ENCODE results near the gene IL10. TPM values are rescaled to one million over a fixed set of nuclear protein-coding genes. Genes with fewer than 3 reads are reported as not detected.

The IL10 gene
- polyA plus RNA-seq, 1 of the 3 experiments (the other 2 are of a cell fraction), result not detected

- Histone ChIP-seq H3K4me2 (no peak within 1 kb of the TSS), H3K79me2 (ENCODE audit: insufficient read depth) (no peaks in the 10 kb centered on the region), H3K4me3 (ENCODE audit: low read depth in 2 of 2, low read length in 1 of 2) (no peak within 1 kb of the TSS), H3K36me3 (replicated peaks in 1 of 2; ENCODE audit: control insufficient read depth in 1 of 2, insufficient read depth in 2 of 2, low read length in 1 of 2) (no peaks in the 10 kb centered on the region), H2AFZ (ENCODE audit: low read depth) (no peak within 1 kb of the TSS), H3K9ac (no peak within 1 kb of the TSS), H4K20me1 (ENCODE audit: insufficient read depth) (no peaks in the 10 kb centered on the region), H3K27me3 (ENCODE audit: insufficient read depth) (peaks cover 22% of the 10 kb centered on the region; the same call in 1 of the 2 replicates), H3K9me2 (no peaks in the 10 kb centered on the region), H3F3A (replicated peaks; ENCODE audit: insufficient read depth) (no peaks in the 10 kb centered on the region), H3K27ac (ENCODE audit: low read depth in 2 of 2, low read length in 1 of 2) (no peak within 1 kb of the TSS), H3K9me3 (no peaks in the 10 kb centered on the region), H3K4me1 (ENCODE audit: control insufficient read depth in 1 of 2, insufficient read depth in 2 of 2, low read depth in 1 of 2, low read length in 1 of 2) (no peaks in the 10 kb centered on the region)
- ChIA-PET CTCF (interaction anchor here (1.2 to 3.6 kb wide), 6 partner anchors 10 to 142 kb away, joined by 3 to 18 read pairs (median 5); no protein-coding TSS in a partner anchor), POLR2A (no interaction called here)
- DNase-seq, result no peak
- WGBS (ENCODE audit: low lambda C conversion rate), result 58% methylated on average over 9 of the region's 9 CpGs
- TF ChIP-seq ZBTB33 (IDR thresholded peaks at IDR 0.05; ENCODE audit: borderline replicate concordance, low read depth) (no peak), SIN3A (IDR thresholded peaks at IDR 0.05; ENCODE audit: borderline replicate concordance, low read depth, low read length) (no peak), FOXM1 (IDR thresholded peaks at IDR 0.05; ENCODE audit: low read depth) (no peak), TAF1 (IDR thresholded peaks at IDR 0.05; ENCODE audit: borderline replicate concordance, low read depth, low read length) (no peak), RFX5 (IDR thresholded peaks at IDR 0.05; ENCODE audit: low read length) (no peak), MEF2A (IDR thresholded peaks at IDR 0.05; ENCODE audit: borderline replicate concordance, low read depth) (no peak), CTCF (IDR thresholded peaks at IDR 0.05) (no peak), NFIC (IDR thresholded peaks at IDR 0.05; ENCODE audit: borderline replicate concordance) (no peak), REST (IDR thresholded peaks at IDR 0.05; ENCODE audit: low read depth, low read length) (no peak)
Measured at GRCh38 chr1:206770531-206771337, 1.6 kb downstream of the IL10 start, which contains the start of gene IL19. IL19 (plus strand) TSS chr1:206770773; CDS start chr1:206836663, 65,890 bp downstream.
